CD4-positive, alpha-beta T cell (primary cell): ENCODE data around the gene CDK5R1. TPM values are rescaled to one million over a fixed set of nuclear protein-coding genes. Genes with fewer than 3 reads are reported as not detected.
A peak's percentile ranks its signal among the peaks of the same experiment; 100 is the strongest.

Experiments
- ATAC-seq: fragments of 200-7000 bp; cut with Tn5 transposase; one replicate; pipeline ENCODE4 v1.10.0; 2022; ENCODE audit warnings: mild to moderate bottlenecking; ENCODE audit not compliant: poor library complexity
- CTCF ChIA-PET: fragments of 350-600 bp; sonication (Branson Sonifier 250); formaldehyde crosslinking; loops from one replicate; lab custom pipeline; 2021; ENCODE audit warnings: antibody characterized with exemption, inconsistent platforms; lab: Charles Lee
- POLR2A ChIA-PET: fragments of 350-600 bp; sonication (Branson Sonifier 250); formaldehyde crosslinking; loops from one replicate; lab custom pipeline; 2021; ENCODE audit warnings: antibody characterized with exemption, inconsistent platforms; lab: Charles Lee
- DNase-seq, 14 experiments: peaks; one replicate each; pipeline ENCODE4 v3.0.0-alpha.2; 2013 to 2020; ENCODE audit warnings: mixed read lengths in 2 of 14
- H3K27ac ChIP-seq, 2 donors: one replicate each; pipeline versions ENCODE4 v1.5.1 to v1.7.0; 2013; ENCODE audit warnings: low read length in 2 of 2, low read depth in 1 of 2, mild to moderate bottlenecking in 1 of 2
- H3K27me3 ChIP-seq, 2 experiments: 1 replicate in 1 of 2; 2 replicates in 1 of 2; pipeline versions ENCODE4 v1.6.1 to v1.7.0; 2013; ENCODE audit warnings: low read length in 2 of 2, control low read depth in 1 of 2, mild to moderate bottlenecking in 1 of 2, moderate library complexity in 1 of 2; ENCODE audit not compliant: insufficient read depth in 2 of 2, control insufficient read depth in 1 of 2
- H3K36me3 ChIP-seq: one replicate; pipeline ENCODE4 v1.6.1; 2013; ENCODE audit warnings: low read length, control low read depth; ENCODE audit not compliant: insufficient read depth
- H3K4me1 ChIP-seq: one replicate; pipeline ENCODE4 v1.6.1; 2013; ENCODE audit warnings: low read length, control low read depth; ENCODE audit not compliant: insufficient read depth
- H3K4me3 ChIP-seq: one replicate; pipeline ENCODE4 v1.5.1; 2013; ENCODE audit warnings: mild to moderate bottlenecking, low read length, moderate library complexity
- H3K9me3 ChIP-seq, 2 experiments: 1 replicate in 1 of 2; 2 replicates in 1 of 2; pipeline versions ENCODE4 v1.6.1 to v1.7.0; 2013; ENCODE audit warnings: low read length in 2 of 2, mild to moderate bottlenecking in 2 of 2, control low read depth in 1 of 2, moderate library complexity in 1 of 2; ENCODE audit not compliant: control insufficient read depth in 1 of 2, insufficient read depth in 1 of 2
- H3K27ac Mint-ChIP-seq: one replicate; pipeline ENCODE4 v1.8.0; 2020; ENCODE audit warnings: mixed read lengths
- H3K27me3 Mint-ChIP-seq: one replicate; pipeline ENCODE4 v1.8.0; 2021; ENCODE audit warnings: mixed read lengths
- H3K36me3 Mint-ChIP-seq: one replicate; pipeline ENCODE4 v1.8.0; 2021; ENCODE audit warnings: low read depth, mixed read lengths
- H3K4me1 Mint-ChIP-seq: one replicate; pipeline ENCODE4 v1.8.0; 2021; ENCODE audit warnings: low read depth, mixed read lengths
- H3K4me3 Mint-ChIP-seq: one replicate; pipeline ENCODE4 v1.8.0; 2020; ENCODE audit warnings: mild to moderate bottlenecking, mixed read lengths
- H3K9me3 Mint-ChIP-seq: one replicate; pipeline ENCODE4 v1.8.0; 2020; ENCODE audit warnings: mixed read lengths
- CTCF ChIP-seq: fragments of 200-600 bp; IDR thresholded peaks from one replicate; pipeline ENCODE4 v1.8.0; 2022; ENCODE audit warnings: antibody characterized with exemption, mild to moderate bottlenecking
- intact Hi-C, 2 experiments: fragments of 100-400 bp; cut with DNase I in 1 of 2; cut with micrococcal nuclease in 1 of 2; formaldehyde crosslinking; loops; one replicate each; pipeline versions ENCODE4 v1.15.1 to v1.9.0; 2023 to 2025; cut with DNase I, micrococcal nuclease
- total RNA-seq, 174 experiments: library from RNA in 2 of 174; stranded (reverse) in 2 of 174; gene quantifications; one replicate each; pipeline ENCODE4 v1.2.3 and lab custom pipeline; 2021 to 2026

Gene CDK5R1
- total RNA-seq, 2 experiments from 2014 or later = 21.7 to 22.5 TPM

GRCh38 chr17:32519228-32520103 is 32.7 kb downstream of the CDK5R1 start:
- no peaks in the 10 kb centered on the region for H3K36me3 Mint-ChIP-seq
- Histone ChIP-seq H3K9me3 (no peaks in the 10 kb centered on the region), H3K36me3 (no peaks in the 10 kb centered on the region), H3K27ac (peak overlapping the region; percentile 84), H3K27me3 (no peaks in the 10 kb centered on the region), H3K4me3 (peak overlapping the region; percentile 43), H3K4me1 (peaks cover 65% of the 10 kb centered on the region)
- peak in 13 of 14 experiments; percentile 60 to 87 (median 76) for DNase-seq
- peak overlapping the region; percentile 87 for H3K27ac Mint-ChIP-seq
- intact Hi-C loops = loop anchor here (2.0 to 5.0 kb wide), 5 partner anchors 17 to 358 kb away; partner anchors contain the start of gene MYO1D (in 1 of the 2)
- peak; percentile 49 for ATAC-seq
- no peak for TF ChIP-seq CTCF
- ChIA-PET POLR2A (interaction anchor here (0.7 to 7.3 kb wide), 7 partner anchors 10 to 36 kb away, joined by 3 to 152 read pairs (median 8); partner anchors contain the start of gene CDK5R1), CTCF (interaction anchor here (1.2 to 2.0 kb wide), 2 partner anchors 32 to 75 kb away, joined by 3 to 5 read pairs; partner anchors contain the start of genes CDK5R1 and PSMD11)
- H3K4me3 Mint-ChIP-seq = peak overlapping the region; percentile 83
- H3K4me1 Mint-ChIP-seq = peaks cover 85% of the 10 kb centered on the region
- H3K27me3 Mint-ChIP-seq = no peaks in the 10 kb centered on the region
- no peaks in the 10 kb centered on the region for H3K9me3 Mint-ChIP-seq

GRCh38 chr17:32520104-32520701 is 33.4 kb downstream of the CDK5R1 start:
- DNase-seq = peak in 13 of 14 experiments; percentile 34 to 82 (median 50)
- H3K27me3 Mint-ChIP-seq = no peaks in the 10 kb centered on the region
- intact Hi-C loops = loop anchor here (2.0 to 5.0 kb wide), 4 partner anchors 17 to 357 kb away; partner anchors contain the start of gene MYO1D (in 1 of the 2)
- POLR2A ChIA-PET = interaction anchor here (0.7 to 7.3 kb wide), 9 partner anchors 11 to 82 kb away, joined by 3 to 152 read pairs (median 4); partner anchors contain the start of gene CDK5R1
- ATAC-seq = peak; percentile 51
- H3K36me3 ChIP-seq = no peaks in the 10 kb centered on the region
- H3K4me3 Mint-ChIP-seq = peak overlapping the region; percentile 76
- H3K27ac Mint-ChIP-seq = peak overlapping the region; percentile 87
- H3K4me1 Mint-ChIP-seq = peaks cover 81% of the 10 kb centered on the region
- H3K36me3 Mint-ChIP-seq = no peaks in the 10 kb centered on the region
- no peaks in the 10 kb centered on the region for H3K9me3 Mint-ChIP-seq
- CTCF ChIA-PET = interaction anchor here (1.2 to 2.0 kb wide), 2 partner anchors 33 to 76 kb away, joined by 3 to 5 read pairs; partner anchors contain the start of genes CDK5R1 and PSMD11
- H3K4me1 ChIP-seq = peaks cover 68% of the 10 kb centered on the region
- peak overlapping the region; percentile 84 for H3K27ac ChIP-seq
- no peak for TF ChIP-seq CTCF
- H3K4me3 ChIP-seq = peak overlapping the region; percentile 43
- H3K27me3 ChIP-seq = no peaks in the 10 kb centered on the region
- no peaks in the 10 kb centered on the region for H3K9me3 ChIP-seq

GRCh38 chr17:32520737-32521404 is 34.1 kb downstream of the CDK5R1 start:
- ATAC-seq (no peak), DNase-seq (no peak)
- Histone ChIP-seq H3K4me1 (peaks cover 68% of the 10 kb centered on the region), H3K36me3 (no peaks in the 10 kb centered on the region), H3K9me3 (no peaks in the 10 kb centered on the region), H3K4me3 (no peak overlapping the region), H3K27me3 (no peaks in the 10 kb centered on the region), H3K27ac (peak overlapping the region; percentile 84)
- ChIA-PET POLR2A (interaction anchor here (0.7 to 7.3 kb wide), 6 partner anchors 12 to 81 kb away, joined by 3 to 152 read pairs (median 6); partner anchors contain the start of gene CDK5R1), CTCF (interaction anchor here (2.0 kb wide), 1 partner anchor 34 kb away, joined by 5 read pairs; the partner anchor contains the start of gene CDK5R1)
- Mint-ChIP-seq H3K4me3 (peak overlapping the region; percentile 76), H3K27me3 (no peaks in the 10 kb centered on the region), H3K4me1 (peaks cover 75% of the 10 kb centered on the region), H3K9me3 (no peaks in the 10 kb centered on the region), H3K36me3 (no peaks in the 10 kb centered on the region), H3K27ac (peak overlapping the region; percentile 87)
- intact Hi-C loops = loop anchor here (2.0 to 5.0 kb wide), 4 partner anchors 18 to 356 kb away; partner anchors contain the start of gene MYO1D (in 1 of the 2)
- no peak for TF ChIP-seq CTCF
